GM12801 (cell line): Measurements from ENCODE around the gene TCERG1L.

Experiments used
- CTCF ChIP-seq: IDR thresholded peaks from one replicate; pipeline ENCODE4 v1.5.1; 2011; ENCODE audit warnings: control low read depth; ENCODE audit not compliant: insufficient read length; ENCODE audit errors: extremely low read depth

The TCERG1L gene

GRCh38 chr10:131043039-131043691 is 268.4 kb downstream of the TCERG1L start:
- TF ChIP-seq CTCF = no peak
